HG02571 (cell line): ENCODE measurements around the gene FSIP1.
A peak's percentile ranks its signal among the peaks of the same experiment; 100 is the strongest.
"Not testable (repeated sequence)": the region's sequence is repeated elsewhere in the genome, so short reads cannot be mapped to it uniquely, and the experiment has no call there.

Experiments used
- ATAC-seq: cut with Tn5 transposase; IDR thresholded peaks from one replicate; pipeline ENCODE4 v1.9.1; 2021; ENCODE audit warnings: mild to moderate bottlenecking, moderate library complexity; ENCODE audit not compliant: unreplicated experiment

The FSIP1 gene

DNA sequence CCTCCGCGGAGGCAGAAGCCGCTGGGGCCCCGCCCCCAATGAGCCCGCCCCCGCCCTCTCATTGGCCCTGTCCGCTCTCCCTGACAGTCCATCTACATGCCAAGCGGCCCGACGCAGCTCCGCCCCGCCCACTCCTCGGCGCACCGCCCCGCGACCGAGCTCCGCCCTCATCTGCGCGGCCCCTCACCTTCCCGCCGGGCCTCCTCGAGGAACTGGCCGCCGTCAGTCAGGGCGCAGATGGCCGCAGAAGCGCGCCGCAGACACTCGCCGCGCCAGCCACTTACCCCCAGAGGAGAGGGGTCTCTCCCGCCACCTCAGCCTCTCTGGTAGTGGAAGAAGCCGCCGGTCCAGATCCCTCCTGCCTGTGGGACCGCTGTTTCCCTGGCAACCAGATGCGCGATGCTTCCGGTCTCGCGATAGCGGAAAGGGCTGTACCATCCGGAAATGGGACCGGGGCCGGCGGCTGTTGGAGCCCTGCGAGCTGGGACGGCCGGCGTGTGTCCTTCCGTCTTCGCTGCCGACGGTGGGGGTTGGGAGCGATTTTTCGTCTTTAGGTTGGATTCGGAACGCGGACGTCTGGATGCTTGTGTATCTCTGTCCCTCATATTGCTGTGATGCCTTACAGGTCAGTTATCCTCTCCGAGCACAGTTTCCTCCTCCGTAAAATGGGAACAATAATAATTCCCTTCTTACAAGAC, at the start of gene FSIP1:
TSS of gene FSIP1 (minus strand) at position 401 of the 698 bp plus-strand sequence. CDS start 6,317 bp downstream, outside the sequence.
- ATAC-seq = peak; percentile 97

DNA sequence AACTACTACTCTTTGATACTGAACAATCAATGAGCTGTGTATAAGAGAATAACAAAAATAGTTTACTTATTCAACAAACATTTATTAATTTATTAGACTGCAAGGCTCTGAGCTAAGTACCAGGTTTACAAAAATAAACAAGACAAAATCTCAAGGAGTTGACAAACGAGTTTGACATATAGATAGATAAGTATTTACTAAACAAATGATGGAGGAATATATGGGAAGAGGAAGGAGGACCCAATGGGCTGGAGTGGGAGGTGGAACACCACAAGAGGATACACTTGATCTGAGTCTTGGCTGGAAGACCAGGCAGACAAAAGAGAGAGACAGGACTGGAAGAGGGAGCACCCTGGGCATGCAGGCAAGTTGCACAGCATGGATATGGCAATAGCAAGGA, 47.5 kb upstream of the FSIP1 start:
- ATAC-seq = no peak

DNA sequence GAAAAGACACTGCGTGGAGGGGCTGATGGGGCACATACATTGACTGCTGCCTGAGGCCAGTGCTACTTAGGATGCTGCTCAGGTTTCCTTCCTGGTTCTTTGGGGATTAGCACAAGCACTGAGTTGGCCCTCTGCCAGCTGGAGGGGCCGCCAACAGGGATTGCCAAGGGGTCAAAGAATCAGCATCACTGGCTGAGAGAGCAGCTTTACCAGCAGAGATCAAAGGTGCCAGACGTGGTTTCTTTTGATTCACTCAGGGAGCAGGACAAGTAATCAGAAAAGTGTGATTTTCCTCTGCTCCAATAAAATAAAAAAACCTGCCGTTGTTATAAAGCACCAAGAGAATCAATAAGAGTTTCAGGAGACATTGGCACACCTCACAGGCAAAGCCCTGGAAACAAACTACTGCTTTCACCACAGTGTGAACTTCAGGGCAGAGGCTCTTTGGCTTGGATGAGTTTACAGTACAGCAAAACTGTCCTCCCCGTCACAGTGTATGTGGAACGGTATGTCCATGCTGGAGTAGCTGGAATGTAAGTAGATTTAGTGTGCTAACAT, 45.8 kb upstream of the FSIP1 start:
- ATAC-seq = no peak

GRCh38 chr15:39826975-39827374, 44.3 kb upstream of the FSIP1 start:
- ATAC-seq = no peak

DNA sequence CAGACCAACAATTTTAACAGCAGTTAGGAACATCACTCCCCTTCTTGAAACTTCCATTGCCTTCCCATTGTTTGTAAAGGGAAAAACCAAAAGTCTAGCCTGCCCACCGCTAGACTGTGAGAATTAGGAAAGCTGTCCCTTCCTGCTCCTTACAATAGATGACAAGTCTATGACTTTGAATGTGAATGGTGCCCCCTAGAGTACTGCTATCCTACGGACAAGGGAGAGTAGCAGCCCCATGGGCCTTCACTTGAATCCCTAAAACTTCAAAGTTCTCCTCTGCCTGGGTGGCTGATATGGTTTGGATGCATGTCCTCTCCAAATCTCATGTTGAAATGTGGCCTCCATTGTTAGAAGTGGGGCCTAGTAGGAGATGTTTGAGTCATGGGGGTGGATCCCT, 41.0 kb upstream of the FSIP1 start:
- ATAC-seq = no peak

- no peak for ATAC-seq
Observed at GRCh38 chr15:39820050-39820602, 37.5 kb upstream of the FSIP1 start.

DNA sequence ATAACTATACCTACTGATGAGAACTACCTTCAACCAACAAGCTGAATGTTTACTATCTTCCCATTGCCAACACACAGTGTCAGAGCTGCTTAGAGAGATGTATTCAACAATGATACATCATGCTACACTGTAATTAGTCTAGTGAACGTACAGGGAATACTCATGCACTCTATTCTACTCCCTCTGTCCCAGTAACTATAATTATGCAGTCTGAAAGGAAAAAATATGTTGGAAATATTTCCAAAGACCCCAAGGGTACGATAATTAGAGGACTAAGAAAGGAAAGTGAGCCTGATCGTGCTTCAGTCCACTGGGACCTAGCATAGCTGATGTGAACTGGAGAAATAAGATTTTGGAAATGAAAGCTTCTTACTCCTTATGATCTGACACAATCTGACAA, 36.9 kb upstream of the FSIP1 start:
- ATAC-seq = no peak

GRCh38 chr15:39817892-39818291, 35.3 kb upstream of the FSIP1 start:
- no peak for ATAC-seq

DNA sequence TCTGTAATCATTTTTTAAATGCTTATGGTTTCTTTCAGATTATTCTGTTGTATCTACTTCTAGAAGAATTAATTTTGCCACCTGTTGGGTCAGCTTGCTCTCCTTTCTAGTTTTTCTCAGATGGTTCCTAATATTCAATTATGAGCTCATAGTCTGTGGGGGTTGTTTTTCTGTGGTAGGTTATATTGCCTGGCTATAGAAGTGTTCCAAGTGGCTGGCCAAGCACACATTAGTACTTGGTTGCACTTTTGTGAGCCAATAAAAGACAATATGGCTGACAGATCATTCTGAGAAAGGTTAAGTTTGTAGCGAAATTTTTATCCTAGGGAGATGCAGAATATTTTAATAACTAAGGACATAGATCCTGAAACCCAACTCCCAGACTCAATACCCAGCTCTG, 31.8 kb upstream of the FSIP1 start:
- no peak for ATAC-seq

GRCh38 chr15:39812651-39813050, 30.0 kb upstream of the FSIP1 start:
- ATAC-seq = not testable (repeated sequence)

GRCh38 chr15:39808909-39809308, 26.3 kb upstream of the FSIP1 start:
- ATAC-seq = no peak

DNA sequence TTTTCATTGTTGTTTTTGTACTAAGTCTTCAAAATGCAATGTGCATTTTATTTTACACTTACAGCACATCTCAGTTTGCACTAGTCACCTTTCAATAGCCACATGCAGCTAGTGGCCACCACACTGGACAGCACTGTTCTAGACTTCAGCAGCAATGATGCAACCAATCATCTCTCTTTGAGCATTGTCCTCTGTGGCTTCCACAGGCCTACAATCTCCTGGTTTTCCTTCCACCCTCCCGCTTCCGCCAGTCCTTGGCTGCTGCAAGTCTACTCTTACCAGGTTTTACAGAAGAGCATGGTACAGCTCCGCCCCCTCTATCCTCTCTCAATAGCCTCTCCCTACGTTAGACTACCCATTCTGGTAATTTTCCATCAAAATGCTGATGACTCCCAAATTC, 25.1 kb upstream of the FSIP1 start:
- no peak for ATAC-seq

GRCh38 chr15:39804026-39804425, 21.4 kb upstream of the FSIP1 start:
- no peak for ATAC-seq

DNA sequence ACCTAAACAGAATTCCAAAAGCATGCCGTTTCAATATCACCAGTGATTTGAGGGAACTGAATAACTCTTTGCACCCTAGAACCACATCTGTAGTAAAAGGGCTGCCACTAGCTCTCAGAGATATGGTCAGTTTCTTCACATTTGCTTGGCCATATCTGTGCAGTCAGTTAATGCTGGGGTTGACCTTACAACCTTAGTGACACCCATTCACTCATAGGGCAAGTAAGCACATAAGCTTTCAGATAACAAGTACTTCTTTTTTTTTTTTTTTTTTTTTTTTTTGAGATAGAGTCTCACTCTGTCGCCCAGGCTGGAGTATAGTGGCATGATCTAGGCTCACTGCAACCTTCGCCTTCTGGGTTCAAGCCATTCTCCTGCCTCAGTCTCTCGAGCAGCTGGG, 20.4 kb upstream of the FSIP1 start:
- ATAC-seq = no peak

DNA sequence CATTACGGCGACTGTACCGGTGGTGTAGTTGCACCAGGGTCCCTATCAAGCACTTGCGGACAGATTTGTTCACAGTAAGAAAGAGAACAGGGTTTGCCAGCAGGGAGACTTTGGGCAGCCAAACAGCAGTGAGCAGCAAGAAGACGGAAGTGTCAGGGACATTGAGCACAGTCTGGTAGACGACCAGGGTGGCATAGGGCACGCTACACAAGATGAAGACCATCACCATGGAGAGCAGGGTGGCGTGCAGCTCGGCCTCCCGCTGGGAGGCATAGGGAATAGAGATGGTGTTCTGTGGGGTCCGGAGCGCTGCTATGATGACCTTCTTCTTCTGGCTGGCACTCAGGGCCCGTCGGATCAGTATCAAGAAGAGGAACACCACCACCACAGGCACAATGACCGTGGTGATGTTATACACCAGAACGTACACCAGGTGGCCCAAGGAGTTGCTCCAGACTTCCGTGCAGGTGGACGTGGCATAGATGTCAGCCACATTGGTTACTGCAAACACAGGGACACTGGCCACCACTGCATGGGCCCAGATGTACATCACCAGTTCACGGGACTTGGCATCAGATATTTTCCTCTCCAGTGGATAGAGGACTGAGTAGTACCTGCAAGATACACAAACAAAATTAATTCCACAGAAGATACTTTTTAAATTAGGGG, 19.1 kb upstream of the FSIP1 start:
- ATAC-seq = peak; percentile 62

DNA sequence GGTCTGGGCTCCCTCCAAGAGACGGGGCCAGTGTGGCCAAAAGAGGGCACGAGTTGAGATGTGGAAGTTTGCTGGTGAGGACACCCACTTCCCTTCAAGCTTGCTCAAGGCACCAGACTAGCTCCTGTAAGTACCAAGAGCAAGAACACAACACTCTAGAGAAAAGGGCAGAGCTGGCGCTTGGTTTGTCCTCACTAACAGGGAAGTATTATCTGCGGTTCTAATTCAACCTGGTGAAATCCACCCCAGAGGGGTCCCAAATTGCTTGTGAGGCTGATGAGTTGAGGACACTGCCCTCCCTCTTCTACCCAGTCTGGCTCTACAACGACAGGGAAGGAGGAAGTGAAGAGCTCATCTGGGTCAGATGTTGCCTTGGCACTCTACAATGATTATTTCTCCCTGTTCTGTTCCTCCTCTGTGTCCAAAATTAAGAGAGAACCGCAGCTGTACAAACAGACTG, 16.9 kb upstream of the FSIP1 start:
- ATAC-seq = no peak

DNA sequence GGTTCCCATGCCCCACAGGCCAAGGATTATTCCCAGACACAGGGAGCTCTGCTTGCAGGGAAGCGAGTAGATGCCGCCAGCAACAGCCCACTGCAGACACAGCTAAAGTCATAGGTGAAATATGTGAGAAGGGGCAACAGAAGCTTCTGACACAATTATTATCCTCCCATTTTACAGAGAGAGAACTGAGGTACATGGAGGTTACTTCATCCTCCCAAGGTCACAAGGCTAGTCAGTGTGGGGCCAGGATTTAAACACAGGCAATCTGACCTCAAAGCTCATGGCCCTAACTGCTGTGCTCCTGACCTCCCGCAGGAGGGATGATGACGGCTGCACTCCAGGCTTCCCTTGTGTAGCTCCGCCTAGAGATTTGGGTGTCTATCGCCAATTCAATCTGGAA, 15.7 kb upstream of the FSIP1 start:
- ATAC-seq = no peak

GRCh38 chr15:39797407-39797806, 14.8 kb upstream of the FSIP1 start:
- ATAC-seq = no peak

- no peak for ATAC-seq
Observed at GRCh38 chr15:39796601-39797000, 14.0 kb upstream of the FSIP1 start.

DNA sequence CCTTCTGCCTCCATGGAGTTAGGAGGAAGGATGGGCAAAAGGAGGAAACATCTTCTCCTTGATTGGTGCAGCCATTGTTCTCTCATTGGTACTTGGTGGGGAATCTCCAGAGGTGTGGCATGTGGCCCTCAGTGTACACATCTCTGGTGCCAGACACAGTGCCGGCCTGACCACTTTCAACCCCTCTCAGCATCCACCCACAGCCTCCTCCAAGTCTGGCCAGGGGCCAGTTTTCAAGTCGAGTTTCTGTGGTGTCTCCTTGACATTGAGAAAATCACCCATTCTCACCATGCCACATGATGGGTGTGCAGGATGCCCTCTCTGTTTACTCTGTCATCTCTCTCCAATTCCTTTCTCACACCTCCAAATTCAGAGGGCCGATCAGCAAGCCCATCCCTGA, 12.8 kb upstream of the FSIP1 start:
- no peak for ATAC-seq

DNA sequence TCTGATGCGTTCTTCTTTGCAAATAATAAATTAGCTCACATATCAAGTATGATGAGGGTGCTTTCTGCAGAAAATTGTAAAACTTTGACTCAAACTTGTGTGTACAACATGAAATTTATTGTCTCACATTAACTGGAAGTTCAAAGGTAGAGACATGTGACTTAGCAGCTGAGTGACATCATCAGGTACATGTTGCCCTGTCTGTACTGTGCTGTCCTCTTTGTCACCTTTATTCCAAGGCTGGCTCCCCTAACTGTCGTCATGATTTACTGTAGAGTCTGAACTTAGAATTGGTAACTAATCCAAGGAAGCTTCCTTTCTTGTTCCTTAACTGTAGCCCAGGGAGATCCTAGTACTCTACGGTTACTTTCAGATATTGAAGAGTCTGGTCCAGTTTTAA, 12.3 kb upstream of the FSIP1 start:
- ATAC-seq = no peak

GRCh38 chr15:39793923-39794322, 11.3 kb upstream of the FSIP1 start:
- no peak for ATAC-seq
